CD4-positive, alpha-beta T cell treated with Interleukin-15 for 4 hours (primary cell): ENCODE results near the gene PAK1IP1.
"Not testable (repeated sequence)": the region's sequence is repeated elsewhere in the genome, so short reads cannot be mapped to it uniquely, and the experiment has no call there.

Experiments
- DNase-seq: peaks from one replicate; pipeline ENCODE4 v3.0.0-alpha.2; 2020; ENCODE audit warnings: low spot score

Gene PAK1IP1

GRCh38 chr6:10694302-10695085 lies at the start of gene PAK1IP1, which contains the start of gene C6orf52:
PAK1IP1 (plus strand) TSS chr6:10694972; CDS start chr6:10694986, 14 bp downstream.
C6orf52 (minus strand) TSS chr6:10694616; CDS start chr6:10687550, 7,066 bp downstream.
- DNase-seq, result peak; percentile 90

- DNase-seq, result peak; percentile 19
Measured at GRCh38 chr6:10655508-10656055, 39.2 kb upstream of the PAK1IP1 start.

GRCh38 chr6:10658910-10659698 lies 35.7 kb upstream of the PAK1IP1 start:
- no peak for DNase-seq

GRCh38 chr6:10659699-10660348 lies 34.9 kb upstream of the PAK1IP1 start:
- no peak for DNase-seq

GRCh38 chr6:10660431-10661191 lies 34.2 kb upstream of the PAK1IP1 start:
- DNase-seq, result not testable (repeated sequence)

GRCh38 chr6:10662207-10662606 lies 32.6 kb upstream of the PAK1IP1 start:
- DNase-seq, result no peak

GRCh38 chr6:10662742-10663141 lies 32.0 kb upstream of the PAK1IP1 start:
- DNase-seq, result no peak

GRCh38 chr6:10665595-10665994 lies 29.2 kb upstream of the PAK1IP1 start:
- DNase-seq, result not testable (repeated sequence)

GRCh38 chr6:10668126-10668917 lies 26.4 kb upstream of the PAK1IP1 start:
- no peak for DNase-seq

GRCh38 chr6:10676403-10676802 lies 18.4 kb upstream of the PAK1IP1 start:
- DNase-seq, result no peak

GRCh38 chr6:10678456-10678855 lies 16.3 kb upstream of the PAK1IP1 start:
- DNase-seq, result no peak

GRCh38 chr6:10681795-10682194 lies 13.0 kb upstream of the PAK1IP1 start:
- DNase-seq, result no peak

- no peak for DNase-seq
Measured at GRCh38 chr6:10682355-10682988, 12.3 kb upstream of the PAK1IP1 start.

GRCh38 chr6:10684618-10685017 lies 10.2 kb upstream of the PAK1IP1 start:
- DNase-seq, result no peak

GRCh38 chr6:10685092-10685915 lies 9.5 kb upstream of the PAK1IP1 start:
- DNase-seq, result no peak

- DNase-seq, result no peak
Measured at GRCh38 chr6:10686901-10687300, 7.9 kb upstream of the PAK1IP1 start.

GRCh38 chr6:10687582-10687981 lies 7.2 kb upstream of the PAK1IP1 start:
- no peak for DNase-seq

- no peak for DNase-seq
Measured at GRCh38 chr6:10690651-10691445, 3.9 kb upstream of the PAK1IP1 start.
